VCaP (cell line): ENCODE data around the gene CCDC134.
A peak's percentile ranks its signal among the peaks of the same experiment; 100 is the strongest.

Source experiments
- H3K27ac ChIP-seq: fragments of 450-650 bp; 2 replicates; pipeline ENCODE4 v1.5.1; 2017
- TF ChIP-seq, protein P1 (sequence below): fragments of 450-650 bp; conservative IDR thresholded peaks from 2 replicates; pipeline ENCODE4 v1.5.1; 2017; ENCODE audit warnings: mild to moderate bottlenecking, moderate library complexity

Gene CCDC134

GRCh38 chr22:41787331-41787730, 13.1 kb upstream of the CCDC134 start:
- H3K27ac ChIP-seq = no peak overlapping the region

GRCh38 chr22:41793871-41794270, 6.6 kb upstream of the CCDC134 start:
- TF ChIP-seq, protein P1, sequence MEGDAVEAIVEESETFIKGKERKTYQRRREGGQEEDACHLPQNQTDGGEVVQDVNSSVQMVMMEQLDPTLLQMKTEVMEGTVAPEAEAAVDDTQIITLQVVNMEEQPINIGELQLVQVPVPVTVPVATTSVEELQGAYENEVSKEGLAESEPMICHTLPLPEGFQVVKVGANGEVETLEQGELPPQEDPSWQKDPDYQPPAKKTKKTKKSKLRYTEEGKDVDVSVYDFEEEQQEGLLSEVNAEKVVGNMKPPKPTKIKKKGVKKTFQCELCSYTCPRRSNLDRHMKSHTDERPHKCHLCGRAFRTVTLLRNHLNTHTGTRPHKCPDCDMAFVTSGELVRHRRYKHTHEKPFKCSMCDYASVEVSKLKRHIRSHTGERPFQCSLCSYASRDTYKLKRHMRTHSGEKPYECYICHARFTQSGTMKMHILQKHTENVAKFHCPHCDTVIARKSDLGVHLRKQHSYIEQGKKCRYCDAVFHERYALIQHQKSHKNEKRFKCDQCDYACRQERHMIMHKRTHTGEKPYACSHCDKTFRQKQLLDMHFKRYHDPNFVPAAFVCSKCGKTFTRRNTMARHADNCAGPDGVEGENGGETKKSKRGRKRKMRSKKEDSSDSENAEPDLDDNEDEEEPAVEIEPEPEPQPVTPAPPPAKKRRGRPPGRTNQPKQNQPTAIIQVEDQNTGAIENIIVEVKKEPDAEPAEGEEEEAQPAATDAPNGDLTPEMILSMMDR = no peak
- H3K27ac ChIP-seq = no peak overlapping the region

More at GRCh38 chr22:41787331-41787730, 13.1 kb upstream of the CCDC134 start:
- TF ChIP-seq, protein P1 = no peak

DNA sequence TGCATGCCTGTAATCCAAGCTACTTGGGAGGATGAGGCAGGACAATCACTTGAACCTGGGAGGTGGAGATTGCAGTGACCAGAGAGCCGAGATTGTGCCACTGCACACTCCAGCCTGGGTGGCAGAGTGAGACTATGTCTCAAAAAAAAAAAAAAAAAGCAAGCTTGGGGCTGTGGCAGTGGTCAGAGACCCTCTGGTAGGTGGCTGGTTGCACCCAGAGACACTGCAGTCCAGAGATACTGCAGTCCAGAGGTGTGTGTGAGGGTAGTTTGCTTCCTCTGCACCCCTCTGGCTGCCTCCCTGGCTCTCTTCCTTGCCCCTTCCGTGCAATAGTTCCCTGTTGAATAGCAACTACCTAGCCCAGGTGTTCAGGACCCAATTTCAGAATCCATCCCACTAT, 1.7 kb upstream of the CCDC134 start:
- TF ChIP-seq, protein P1 = no peak
- H3K27ac ChIP-seq = no peak overlapping the region

GRCh38 chr22:41799486-41800347, 762 bp upstream of the CCDC134 start:
- TF ChIP-seq, protein P1 = no peak
- peak overlapping the region; percentile 87 for H3K27ac ChIP-seq

GRCh38 chr22:41801147-41801819, 804 bp downstream of the CCDC134 start:
- TF ChIP-seq, protein P1 = no peak
- peak overlapping the region; percentile 87 for H3K27ac ChIP-seq

DNA sequence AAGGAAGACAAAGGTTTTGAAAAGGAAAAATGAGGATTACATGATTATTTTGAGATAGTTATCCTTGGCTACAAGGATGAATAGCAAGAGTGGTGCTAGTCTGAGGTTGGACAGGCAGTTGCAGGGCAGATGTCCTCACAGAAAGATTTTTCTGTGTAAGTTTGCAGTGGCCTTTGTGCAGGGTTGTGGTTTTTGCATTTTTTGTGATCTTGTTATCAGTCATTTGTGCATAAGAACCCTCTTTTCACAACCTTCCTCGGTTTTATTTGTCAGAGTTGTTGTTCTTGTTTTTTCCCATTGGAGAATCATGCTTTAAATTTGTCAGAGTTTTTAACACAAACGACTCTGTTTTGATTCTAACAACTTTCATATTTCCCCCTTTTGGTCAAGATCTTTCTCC, 1.4 kb downstream of the CCDC134 start:
- peak overlapping the region; percentile 87; the same call in 1 of the 2 replicates for H3K27ac ChIP-seq
- TF ChIP-seq, protein P1 = no peak

GRCh38 chr22:41805639-41806038, 5.2 kb downstream of the CCDC134 start:
- no peak overlapping the region for H3K27ac ChIP-seq
- TF ChIP-seq, protein P1 = no peak
